Thyroid gland (tissue), 4 donors: Measurements from ENCODE around the gene CBFA2T3. TPM values are rescaled to one million over a fixed set of nuclear protein-coding genes. Genes with fewer than 3 reads are reported as not detected.

Source experiments
- DNase-seq, 2 donors: peaks; one replicate each; pipeline ENCODE4 v3.0.0-alpha.2; 2019
- H3K27ac ChIP-seq, 3 donors: fragments of 200-600 bp; sonication (generic); 1 replicate in 2 of 3; 2 replicates in 1 of 3; pipeline ENCODE4 v1.5.1; 2016 to 2019; ENCODE audit warnings: mild to moderate bottlenecking in 1 of 3, moderate library complexity in 1 of 3
- H3K27me3 ChIP-seq: fragments of 200-600 bp; sonication (generic); one replicate; pipeline ENCODE4 v1.5.1; 2019
- H3K36me3 ChIP-seq, 2 donors: fragments of 200-600 bp; sonication (generic); one replicate each; pipeline ENCODE4 v1.5.1; 2016 to 2019
- H3K4me1 ChIP-seq, 2 donors: fragments of 200-600 bp; sonication (generic); one replicate each; pipeline ENCODE4 v1.5.1; 2017 to 2019
- H3K4me3 ChIP-seq, 3 donors: fragments of 200-600 bp; sonication (generic); replicated peaks in 1 of 3; 1 replicate in 2 of 3; 2 replicates in 1 of 3; pipeline ENCODE4 v1.5.1; 2016; ENCODE audit warnings: mild to moderate bottlenecking in 1 of 3
- H3K9me3 ChIP-seq: fragments of 200-600 bp; sonication (generic); one replicate; pipeline ENCODE4 v1.5.1; 2017
- CTCF ChIP-seq, 6 experiments: fragments of 200-600 bp in 3 of 6; fragments of 450-650 bp in 3 of 6; sonication (generic) in 3 of 6; IDR thresholded peaks; one replicate each; pipeline ENCODE4 v1.5.1; 2016 to 2019; ENCODE audit warnings: antibody characterized with exemption in 6 of 6, mild to moderate bottlenecking in 2 of 6, inconsistent platforms in 1 of 6, moderate library complexity in 1 of 6
- POLR2A ChIP-seq, 2 donors: fragments of 450-650 bp; IDR thresholded peaks; one replicate each; pipeline ENCODE4 v1.6.1; 2017; ENCODE audit warnings: antibody characterized with exemption in 2 of 2, mild to moderate bottlenecking in 2 of 2, moderate library complexity in 1 of 2
- WGBS, 2 donors: methylation state at CpG; one replicate each; pipeline ENCODE4 v1.1.5; 2017; 5-methylcytosine and 5-hydroxymethylcytosine counted together
- intact Hi-C: fragments of 100-400 bp; cut with DNase I; formaldehyde crosslinking; loops from one replicate; pipeline ENCODE4 v1.15.1; 2023
- total RNA-seq, 4 donors: library from RNA; depleted of rRNA; stranded (reverse); fragments of >200 nt; gene quantifications; one replicate each; pipeline ENCODE4 v1.2.3, GENCODE V29; 2016

CBFA2T3 gene
- total RNA-seq, 4 donors from 2014 or later = 1.3 to 3.8 (median 2.6) TPM

GRCh38 chr16:89015271-89015859 lies 38.4 kb upstream of the CBFA2T3 start:
- no peak overlapping the region for H3K27ac ChIP-seq
- no peaks in the 10 kb centered on the region for H3K9me3 ChIP-seq
- no peaks in the 10 kb centered on the region for H3K36me3 ChIP-seq
- H3K4me1 ChIP-seq = no peaks in the 10 kb centered on the region
- TF ChIP-seq POLR2A (IDR thresholded peaks at IDR 0.05) (no peak), CTCF (IDR thresholded peaks at IDR 0.05) (no peak)
- H3K27me3 ChIP-seq = no peaks in the 10 kb centered on the region
- intact Hi-C loops = no loop called here
- 73 to 82% methylated on average over 10 to 11 of the region's 20 CpGs for WGBS, 2 donors
- no peak for DNase-seq
- H3K4me3 ChIP-seq = no peak overlapping the region

GRCh38 chr16:89014403-89015230 lies 37.6 kb upstream of the CBFA2T3 start:
- Histone ChIP-seq H3K27ac (no peak overlapping the region), H3K27me3 (no peaks in the 10 kb centered on the region), H3K36me3 (no peaks in the 10 kb centered on the region), H3K4me1 (no peaks in the 10 kb centered on the region), H3K4me3 (no peak overlapping the region), H3K9me3 (no peaks in the 10 kb centered on the region)
- DNase-seq = no peak
- no peak for TF ChIP-seq CTCF (IDR thresholded peaks at IDR 0.05)
- no peak for TF ChIP-seq POLR2A (IDR thresholded peaks at IDR 0.05)
- 71 to 82% methylated on average over 13 to 14 of the region's 19 CpGs for WGBS, 2 donors
- intact Hi-C loops = no loop called here

- Histone ChIP-seq H3K36me3 (no peaks in the 10 kb centered on the region), H3K4me3 (no peak overlapping the region), H3K9me3 (no peaks in the 10 kb centered on the region), H3K4me1 (no peaks in the 10 kb centered on the region), H3K27ac (no peak overlapping the region), H3K27me3 (no peaks in the 10 kb centered on the region)
- DNase-seq = no peak
- intact Hi-C loops = no loop called here
- TF ChIP-seq POLR2A (IDR thresholded peaks at IDR 0.05) = no peak
- no peak for TF ChIP-seq CTCF (IDR thresholded peaks at IDR 0.05)
- WGBS, 2 donors = 53 to 64% methylated on average over 20 of the region's 25 CpGs
Observed at GRCh38 chr16:89013692-89014402, 36.8 kb upstream of the CBFA2T3 start.

- intact Hi-C loops = no loop called here
Observed at GRCh38 chr16:89013111-89013510, 36.1 kb upstream of the CBFA2T3 start.

More at GRCh38 chr16:89013111-89013510, 36.1 kb upstream of the CBFA2T3 start:
- H3K27ac ChIP-seq = no peak overlapping the region
- WGBS, 2 donors = 54 to 73% methylated on average over 6 of the region's 6 CpGs
- no peak overlapping the region for H3K4me3 ChIP-seq
- DNase-seq = no peak
- H3K4me1 ChIP-seq = no peaks in the 10 kb centered on the region
- TF ChIP-seq POLR2A (IDR thresholded peaks at IDR 0.05) (no peak), CTCF (IDR thresholded peaks at IDR 0.05) (no peak)
- no peaks in the 10 kb centered on the region for H3K36me3 ChIP-seq
- H3K9me3 ChIP-seq = no peaks in the 10 kb centered on the region
- no peaks in the 10 kb centered on the region for H3K27me3 ChIP-seq
